Measurements from ENCODE around the gene GC.

DNA sequence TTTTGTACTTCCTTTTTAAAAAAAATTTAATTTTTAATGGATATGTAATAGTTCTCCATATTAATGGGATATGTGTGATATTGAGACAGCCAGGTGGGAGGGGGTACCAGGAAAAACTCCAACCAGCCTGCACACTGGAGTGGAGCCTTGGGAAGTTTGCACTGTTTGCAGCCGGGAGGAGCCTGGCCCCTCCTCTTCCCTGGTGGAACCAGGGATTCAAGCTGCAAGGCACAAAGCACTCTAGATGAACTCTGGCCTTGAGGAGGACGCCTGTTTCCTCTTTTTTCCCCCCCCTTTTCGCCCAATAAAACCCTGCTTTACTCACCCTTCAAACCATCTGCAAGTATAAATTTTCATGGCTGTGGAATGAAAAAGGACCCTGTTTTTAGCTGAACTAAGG, 48.2 kb upstream of the GC start:
- TF ChIP-seq, protein P1, sequence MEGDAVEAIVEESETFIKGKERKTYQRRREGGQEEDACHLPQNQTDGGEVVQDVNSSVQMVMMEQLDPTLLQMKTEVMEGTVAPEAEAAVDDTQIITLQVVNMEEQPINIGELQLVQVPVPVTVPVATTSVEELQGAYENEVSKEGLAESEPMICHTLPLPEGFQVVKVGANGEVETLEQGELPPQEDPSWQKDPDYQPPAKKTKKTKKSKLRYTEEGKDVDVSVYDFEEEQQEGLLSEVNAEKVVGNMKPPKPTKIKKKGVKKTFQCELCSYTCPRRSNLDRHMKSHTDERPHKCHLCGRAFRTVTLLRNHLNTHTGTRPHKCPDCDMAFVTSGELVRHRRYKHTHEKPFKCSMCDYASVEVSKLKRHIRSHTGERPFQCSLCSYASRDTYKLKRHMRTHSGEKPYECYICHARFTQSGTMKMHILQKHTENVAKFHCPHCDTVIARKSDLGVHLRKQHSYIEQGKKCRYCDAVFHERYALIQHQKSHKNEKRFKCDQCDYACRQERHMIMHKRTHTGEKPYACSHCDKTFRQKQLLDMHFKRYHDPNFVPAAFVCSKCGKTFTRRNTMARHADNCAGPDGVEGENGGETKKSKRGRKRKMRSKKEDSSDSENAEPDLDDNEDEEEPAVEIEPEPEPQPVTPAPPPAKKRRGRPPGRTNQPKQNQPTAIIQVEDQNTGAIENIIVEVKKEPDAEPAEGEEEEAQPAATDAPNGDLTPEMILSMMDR (IDR thresholded peaks at IDR 0.05), result no peak
- no peak for TF ChIP-seq POLR2A (IDR thresholded peaks at IDR 0.05)
